Activated naive CD4-positive, alpha-beta T cell treated with anti-CD3 and anti-CD28 coated beads for 36 hours (primary cell): Measurements from ENCODE around the gene GRK2. TPM values are rescaled to one million over a fixed set of nuclear protein-coding genes. Genes with fewer than 3 reads are reported as not detected.
A peak's percentile ranks its signal among the peaks of the same experiment; 100 is the strongest.
"Not testable (repeated sequence)": the region's sequence is repeated elsewhere in the genome, so short reads cannot be mapped to it uniquely, and the experiment has no call there.

Source experiments
- CTCF ChIA-PET: fragments of 350-600 bp; sonication (Branson Sonifier 250); formaldehyde crosslinking; loops from one replicate; lab custom pipeline; 2021; ENCODE audit warnings: antibody characterized with exemption; lab: Charles Lee
- DNase-seq: peaks from one replicate; pipeline ENCODE4 v3.0.0-alpha.2; 2020
- H3K27ac Mint-ChIP-seq: one replicate; pipeline ENCODE4 v1.8.0; 2021; ENCODE audit warnings: mild to moderate bottlenecking, mixed read lengths
- H3K27me3 Mint-ChIP-seq: one replicate; pipeline ENCODE4 v1.8.0; 2021; ENCODE audit warnings: low read depth, mixed read lengths
- H3K36me3 Mint-ChIP-seq: one replicate; pipeline ENCODE4 v1.8.0; 2021; ENCODE audit warnings: low read depth, mixed read lengths
- H3K4me1 Mint-ChIP-seq: one replicate; pipeline ENCODE4 v1.8.0; 2021; ENCODE audit warnings: low read depth, mixed read lengths
- H3K4me3 Mint-ChIP-seq: one replicate; pipeline ENCODE4 v1.8.0; 2021; ENCODE audit warnings: mild to moderate bottlenecking, moderate library complexity, mixed read lengths
- H3K9me3 Mint-ChIP-seq: one replicate; pipeline ENCODE4 v1.8.0; 2021; ENCODE audit warnings: mixed read lengths
- intact Hi-C: fragments of 100-400 bp; cut with micrococcal nuclease; formaldehyde crosslinking; loops from one replicate; pipeline ENCODE4 v1.15.1; 2023
- total RNA-seq, 2 experiments: library from RNA; stranded (reverse); gene quantifications; one replicate each; pipeline ENCODE4 v1.2.3, GENCODE V29; 2021

Gene GRK2
- total RNA-seq, 2 experiments from 2014 or later: 293 to 295 TPM

DNA sequence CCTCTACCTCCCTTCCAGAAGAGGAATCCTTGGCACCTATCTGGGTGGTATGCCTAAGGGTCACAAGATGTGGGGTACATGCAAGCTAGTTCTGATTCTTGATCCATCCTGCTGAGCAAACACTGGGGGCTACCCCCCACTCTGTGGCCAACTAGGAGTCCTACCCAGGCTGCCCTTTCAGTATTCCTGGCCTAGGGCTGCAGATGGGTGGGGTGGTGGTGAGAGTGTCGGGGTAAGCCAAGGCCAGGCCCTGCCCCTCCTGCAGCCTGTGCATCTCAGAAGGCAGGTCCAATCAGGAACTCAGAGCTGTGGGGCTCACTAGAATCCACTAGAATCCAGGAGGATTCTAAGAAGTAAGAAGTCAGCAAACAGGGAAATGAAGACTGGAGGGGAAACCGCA lies 47.9 kb downstream of the GRK2 start:
- CTCF ChIA-PET: interaction anchor here (0.7 to 7.3 kb wide), 5 partner anchors 38 to 136 kb away, joined by 3 to 108 read pairs (median 5); partner anchors contain the start of gene POLD4
- peaks cover 37% of the 10 kb centered on the region for H3K4me1 Mint-ChIP-seq
- no peaks in the 10 kb centered on the region for H3K9me3 Mint-ChIP-seq
- intact Hi-C loops: no loop called here
- H3K27ac Mint-ChIP-seq: no peak overlapping the region
- H3K4me3 Mint-ChIP-seq: no peak overlapping the region
- H3K27me3 Mint-ChIP-seq: no peaks in the 10 kb centered on the region
- H3K36me3 Mint-ChIP-seq: no peaks in the 10 kb centered on the region
- no peak for DNase-seq

DNA sequence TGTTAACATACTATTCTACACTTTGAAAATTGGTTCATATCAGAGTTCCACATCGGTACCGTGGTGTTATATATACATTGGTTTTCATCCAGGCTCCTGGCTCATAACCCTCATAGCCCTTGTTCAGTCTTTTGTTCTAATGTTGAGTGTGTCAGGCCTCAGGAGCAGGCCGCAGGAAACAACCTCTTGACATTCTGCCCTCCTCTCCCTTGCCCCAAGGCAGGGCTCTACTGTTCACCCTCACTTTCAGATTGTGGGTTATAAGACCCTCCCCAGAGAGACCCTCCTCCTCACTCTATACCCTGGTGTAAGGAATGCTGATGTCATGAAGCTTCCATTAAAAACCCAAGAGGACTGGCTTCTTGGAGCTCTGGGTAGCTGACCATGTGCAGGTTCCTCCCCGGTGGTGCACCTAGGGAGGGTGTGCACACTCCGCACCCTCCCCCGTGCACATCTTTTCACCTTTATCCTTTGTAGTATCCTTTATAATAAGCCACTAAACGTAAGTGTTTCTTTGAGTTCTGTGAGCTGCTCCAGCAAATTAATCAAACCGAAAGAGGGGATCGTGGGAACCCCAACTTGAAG lies 49.1 kb downstream of the GRK2 start:
- no peaks in the 10 kb centered on the region for H3K36me3 Mint-ChIP-seq
- H3K4me1 Mint-ChIP-seq: peaks cover 37% of the 10 kb centered on the region
- DNase-seq: no peak
- H3K9me3 Mint-ChIP-seq: no peaks in the 10 kb centered on the region
- peak overlapping the region; percentile 32 for H3K4me3 Mint-ChIP-seq
- H3K27me3 Mint-ChIP-seq: no peaks in the 10 kb centered on the region
- H3K27ac Mint-ChIP-seq: no peak overlapping the region
- intact Hi-C loops: loop anchor here (5.0 kb wide), 1 partner anchor 358 kb away; the partner anchor contains the start of gene PC
- CTCF ChIA-PET: interaction anchor here (0.6 to 7.3 kb wide), 3 partner anchors 37 to 199 kb away, joined by 4 to 108 read pairs (median 27); partner anchors contain the start of gene POLD4

DNA sequence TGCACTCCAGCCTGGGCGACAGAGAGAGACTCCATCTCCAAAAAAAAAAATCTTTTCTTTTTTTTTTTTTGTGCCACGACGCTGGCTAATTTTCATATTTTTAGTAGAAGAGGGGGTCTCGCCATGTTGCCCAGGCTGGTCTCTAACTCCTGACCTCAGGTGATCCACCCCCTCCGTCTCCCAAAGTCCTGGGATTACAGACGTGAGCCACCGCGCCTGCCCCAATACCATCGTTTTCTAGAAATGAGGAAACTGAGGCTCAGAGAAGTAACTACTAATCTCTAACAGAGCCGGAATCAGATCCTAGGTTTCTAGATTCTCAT lies 50.6 kb downstream of the GRK2 start:
- H3K36me3 Mint-ChIP-seq: no peaks in the 10 kb centered on the region
- H3K4me1 Mint-ChIP-seq: peaks cover 28% of the 10 kb centered on the region
- peak overlapping the region; percentile 97 for H3K27ac Mint-ChIP-seq
- no peaks in the 10 kb centered on the region for H3K9me3 Mint-ChIP-seq
- intact Hi-C loops: loop anchor here (1.0 to 5.0 kb wide), 10 partner anchors 28 to 360 kb away; partner anchors contain the start of genes GRK2, KDM2A and PC
- no peaks in the 10 kb centered on the region for H3K27me3 Mint-ChIP-seq
- no peak for DNase-seq
- peak overlapping the region; percentile 92 for H3K4me3 Mint-ChIP-seq
- CTCF ChIA-PET: interaction anchor here (0.7 to 7.3 kb wide), 18 partner anchors 14 to 289 kb away, joined by 3 to 108 read pairs (median 5); partner anchors contain the start of genes ANKRD13D, GRK2, POLD4 and SSH3

DNA sequence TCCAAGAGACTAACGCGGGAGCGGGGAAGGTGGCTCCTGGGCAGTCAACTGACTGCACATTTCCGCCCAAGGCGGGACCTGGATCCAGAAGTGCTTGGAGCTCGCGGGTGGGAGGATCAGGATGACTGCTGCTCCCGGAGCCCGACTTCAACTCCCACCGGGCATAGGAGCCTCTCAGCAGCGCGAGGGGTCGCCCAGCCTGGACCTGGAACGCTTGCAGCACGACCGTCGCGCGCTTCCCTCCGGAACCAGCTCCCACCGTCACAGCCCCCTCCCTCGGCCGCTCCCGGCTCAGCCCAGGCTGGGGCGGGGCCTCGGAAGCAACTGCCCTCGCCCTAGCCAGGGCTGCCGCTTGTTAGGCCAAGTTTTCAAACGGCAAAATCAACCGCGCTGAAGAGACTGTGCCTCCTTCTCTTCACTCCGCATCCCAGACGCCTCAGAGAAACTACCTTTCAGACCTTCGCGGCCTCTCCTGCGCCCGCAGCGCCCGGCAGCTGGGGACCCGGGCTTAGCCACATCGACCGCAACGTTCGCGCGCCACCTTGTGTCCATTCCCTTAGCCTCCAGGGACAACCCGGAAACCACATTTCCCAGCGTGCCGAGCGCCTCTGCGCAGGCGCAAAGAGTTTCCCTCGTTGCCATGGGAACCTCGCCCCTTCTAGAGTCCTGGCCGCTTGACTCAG lies 51.1 kb downstream of the GRK2 start:
- peaks cover 23% of the 10 kb centered on the region for H3K4me1 Mint-ChIP-seq
- intact Hi-C loops: loop anchor here (1.0 to 5.0 kb wide), 10 partner anchors 27 to 360 kb away; partner anchors contain the start of genes GRK2, KDM2A and PC
- H3K36me3 Mint-ChIP-seq: no peaks in the 10 kb centered on the region
- peak overlapping the region; percentile 92 for H3K4me3 Mint-ChIP-seq
- no peaks in the 10 kb centered on the region for H3K9me3 Mint-ChIP-seq
- H3K27ac Mint-ChIP-seq: peak overlapping the region; percentile 97
- peak; percentile 99 for DNase-seq
- CTCF ChIA-PET: interaction anchor here (0.6 to 7.3 kb wide), 21 partner anchors 15 to 235 kb away, joined by 3 to 108 read pairs (median 5); partner anchors contain the start of genes ANKRD13D, GRK2, POLD4 and SSH3
- H3K27me3 Mint-ChIP-seq: no peaks in the 10 kb centered on the region

DNA sequence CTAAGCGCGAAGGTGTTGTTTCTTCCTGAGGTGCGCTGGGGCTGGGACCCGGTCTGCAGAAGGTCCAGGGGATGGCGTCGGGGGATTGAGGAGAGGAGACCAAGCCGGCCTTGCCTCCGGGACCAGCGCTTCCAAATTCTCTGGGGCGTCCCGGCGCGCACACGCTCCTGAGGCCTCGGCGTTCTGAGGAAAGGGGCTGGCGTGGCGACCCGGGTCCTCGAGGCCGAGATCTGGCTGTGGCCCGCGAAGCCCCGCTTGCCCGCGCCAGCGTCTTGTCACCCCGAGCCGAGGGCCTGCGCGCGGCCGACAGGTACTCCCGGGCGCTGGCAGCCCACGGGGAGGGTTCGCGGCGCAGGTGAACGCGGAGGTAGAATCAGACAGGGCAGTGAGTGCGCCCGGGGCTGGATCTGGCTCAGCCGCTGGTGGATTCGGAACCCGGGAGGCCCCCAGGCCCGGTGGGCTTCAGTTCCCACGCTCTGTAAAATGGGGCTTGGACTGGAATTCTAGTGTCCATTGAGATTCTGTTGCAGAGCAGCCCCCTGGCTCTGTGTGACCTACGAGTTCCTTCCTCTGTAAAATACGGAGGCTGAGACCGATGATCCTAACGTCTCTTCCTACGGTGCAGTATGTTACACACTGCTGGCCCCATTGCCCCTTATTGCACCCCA lies 51.7 kb downstream of the GRK2 start:
- Mint-ChIP-seq H3K4me1 (peaks cover 16% of the 10 kb centered on the region), H3K9me3 (no peaks in the 10 kb centered on the region), H3K27me3 (no peaks in the 10 kb centered on the region), H3K27ac (peak overlapping the region; percentile 97), H3K36me3 (no peaks in the 10 kb centered on the region), H3K4me3 (peak overlapping the region; percentile 92)
- intact Hi-C loops: loop anchor here (1.0 to 5.0 kb wide), 10 partner anchors 27 to 361 kb away; partner anchors contain the start of genes GRK2, KDM2A and PC
- DNase-seq: peak; percentile 23
- CTCF ChIA-PET: interaction anchor here (0.7 to 7.3 kb wide), 19 partner anchors 15 to 285 kb away, joined by 3 to 108 read pairs (median 4); partner anchors contain the start of genes GRK2, POLD4 and SSH3

DNA sequence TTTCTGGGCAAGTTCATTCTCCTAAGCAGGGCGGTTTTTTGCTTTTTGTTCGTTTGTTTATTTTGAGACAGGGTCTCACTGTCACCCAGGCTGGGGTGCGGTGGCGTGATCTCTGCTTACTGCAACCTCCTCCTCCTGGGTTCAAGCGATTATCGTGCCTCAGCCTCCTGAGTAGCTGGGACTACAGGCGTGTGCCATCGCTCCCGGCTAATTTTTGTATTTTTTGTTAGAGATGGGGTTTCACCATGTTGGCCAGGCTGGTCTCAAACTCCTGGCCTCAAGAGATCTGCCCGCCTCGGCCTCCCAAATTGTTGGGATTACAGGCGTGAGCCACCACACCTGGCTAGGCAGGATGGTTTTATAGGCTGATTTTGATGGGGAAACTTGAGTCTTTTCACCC lies 52.6 kb downstream of the GRK2 start:
- H3K4me3 Mint-ChIP-seq: peak overlapping the region; percentile 92
- peaks cover 10% of the 10 kb centered on the region for H3K4me1 Mint-ChIP-seq
- not testable (repeated sequence) for H3K27me3 Mint-ChIP-seq, DNase-seq, H3K9me3 Mint-ChIP-seq, H3K27ac Mint-ChIP-seq, H3K36me3 Mint-ChIP-seq
- CTCF ChIA-PET: interaction anchor here (0.6 to 7.3 kb wide), 7 partner anchors 37 to 286 kb away, joined by 3 to 108 read pairs (median 3); no protein-coding TSS in a partner anchor
- intact Hi-C loops: loop anchor here (5.0 kb wide), 1 partner anchor 362 kb away; the partner anchor contains the start of gene PC

DNA sequence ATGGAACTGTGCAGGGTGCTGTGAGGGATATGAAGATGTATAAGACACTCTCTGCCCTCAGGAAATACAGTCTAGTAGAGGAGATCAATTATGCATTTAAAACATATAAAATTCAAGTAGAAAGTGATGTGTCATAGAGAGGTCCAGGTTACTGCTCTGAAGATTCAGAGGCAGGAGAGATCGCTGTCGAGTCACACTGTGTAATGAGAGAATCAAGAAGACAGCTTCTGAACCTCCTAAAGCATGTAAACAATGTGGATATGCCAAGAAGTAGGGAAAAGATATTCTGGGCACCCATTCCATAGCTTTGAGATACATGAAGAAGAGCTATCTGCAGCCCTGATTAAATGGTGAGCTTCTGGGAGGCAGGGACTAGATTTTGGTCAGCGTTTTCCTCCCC lies 53.7 kb downstream of the GRK2 start:
- no peak overlapping the region for H3K27ac Mint-ChIP-seq
- no peaks in the 10 kb centered on the region for H3K36me3 Mint-ChIP-seq
- H3K4me1 Mint-ChIP-seq: peaks cover 8% of the 10 kb centered on the region
- intact Hi-C loops: no loop called here
- CTCF ChIA-PET: interaction anchor here (0.8 to 7.3 kb wide), 7 partner anchors 13 to 194 kb away, joined by 3 to 108 read pairs (median 9); partner anchors contain the start of gene RAD9A
- no peaks in the 10 kb centered on the region for H3K27me3 Mint-ChIP-seq
- DNase-seq: no peak
- no peaks in the 10 kb centered on the region for H3K9me3 Mint-ChIP-seq
- no peak overlapping the region for H3K4me3 Mint-ChIP-seq

DNA sequence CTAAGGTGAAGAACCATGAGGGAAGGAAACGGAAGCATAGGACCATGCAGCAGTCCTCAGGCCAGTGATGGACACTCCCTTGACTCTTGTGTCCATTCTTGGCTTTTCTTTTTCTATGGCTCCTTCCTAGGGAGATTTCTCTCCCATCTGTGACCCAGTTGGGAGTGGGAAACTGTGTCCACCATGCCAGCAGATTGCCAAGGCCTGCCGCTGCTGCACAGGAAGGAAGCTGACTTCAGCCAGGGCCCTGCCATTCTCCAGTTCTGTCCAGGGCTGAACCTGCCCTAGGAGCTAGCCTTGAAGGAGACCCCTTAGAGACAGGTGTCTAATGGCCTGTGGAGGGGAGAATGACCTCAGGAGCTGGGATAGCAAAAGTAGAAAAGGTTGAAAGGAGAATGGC lies 54.4 kb downstream of the GRK2 start:
- Mint-ChIP-seq H3K27me3 (no peaks in the 10 kb centered on the region), H3K9me3 (no peaks in the 10 kb centered on the region), H3K36me3 (no peaks in the 10 kb centered on the region), H3K4me3 (no peak overlapping the region), H3K27ac (no peak overlapping the region), H3K4me1 (peaks cover 8% of the 10 kb centered on the region)
- intact Hi-C loops: no loop called here
- CTCF ChIA-PET: interaction anchor here (0.8 to 5.0 kb wide), 7 partner anchors 12 to 194 kb away, joined by 3 to 43 read pairs (median 9); partner anchors contain the start of gene RAD9A
- DNase-seq: no peak

DNA sequence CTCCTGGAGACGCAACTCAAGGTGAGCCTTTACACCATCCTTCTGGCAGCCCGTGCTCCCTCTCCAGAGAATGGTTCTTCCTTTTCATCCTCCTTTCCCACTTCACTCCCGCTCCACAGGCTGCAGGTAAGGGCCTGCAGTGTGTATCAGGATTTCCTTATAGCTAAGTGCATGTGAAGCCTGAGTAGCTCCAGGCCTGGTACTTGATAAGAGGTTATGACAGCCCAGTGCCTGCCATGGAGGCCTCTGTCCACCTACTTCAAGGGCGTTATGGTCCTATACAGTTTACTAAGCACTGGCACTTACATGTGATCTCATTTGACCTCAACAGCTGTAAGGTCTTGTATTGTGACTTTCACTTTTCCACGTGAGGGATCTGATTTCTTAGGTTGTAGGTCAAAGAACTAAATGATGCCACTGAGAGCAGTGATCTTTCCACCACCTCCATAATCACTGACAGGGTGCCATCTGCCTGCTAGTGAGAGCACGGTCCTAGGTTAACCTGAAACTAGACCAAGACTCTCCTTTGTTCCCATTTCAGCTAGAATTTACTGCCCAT lies 55.1 kb downstream of the GRK2 start:
- intact Hi-C loops: no loop called here
- no peaks in the 10 kb centered on the region for H3K27me3 Mint-ChIP-seq
- H3K9me3 Mint-ChIP-seq: no peaks in the 10 kb centered on the region
- no peak overlapping the region for H3K4me3 Mint-ChIP-seq
- DNase-seq: no peak
- H3K27ac Mint-ChIP-seq: no peak overlapping the region
- H3K36me3 Mint-ChIP-seq: no peaks in the 10 kb centered on the region
- CTCF ChIA-PET: interaction anchor here (0.5 to 5.0 kb wide), 8 partner anchors 24 to 195 kb away, joined by 3 to 43 read pairs (median 10); no protein-coding TSS in a partner anchor
- H3K4me1 Mint-ChIP-seq: peaks cover 8% of the 10 kb centered on the region

DNA sequence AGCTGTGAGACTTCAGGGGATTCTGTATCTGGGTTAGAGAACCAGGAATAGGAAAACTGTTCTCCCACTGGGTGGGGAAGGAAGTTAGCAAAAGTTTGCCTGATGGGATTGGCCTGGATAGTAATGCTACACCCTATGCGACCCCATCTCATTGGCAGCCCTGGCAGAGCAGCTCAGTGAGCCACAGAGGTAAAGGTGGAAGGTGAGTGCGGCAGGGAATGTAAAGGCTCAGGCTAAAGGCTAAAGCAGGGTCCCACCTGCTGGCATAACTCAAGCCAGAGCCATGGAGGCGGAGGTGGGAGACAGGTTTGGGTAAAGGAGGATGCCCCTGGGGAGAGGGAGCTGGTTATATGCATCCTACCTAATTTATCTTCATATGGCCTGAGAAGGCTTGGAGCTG lies 55.8 kb downstream of the GRK2 start:
- H3K27me3 Mint-ChIP-seq: no peaks in the 10 kb centered on the region
- intact Hi-C loops: no loop called here
- H3K4me1 Mint-ChIP-seq: peaks cover 8% of the 10 kb centered on the region
- no peaks in the 10 kb centered on the region for H3K9me3 Mint-ChIP-seq
- no peak for DNase-seq
- no peak overlapping the region for H3K4me3 Mint-ChIP-seq
- CTCF ChIA-PET: interaction anchor here (0.9 to 5.0 kb wide), 5 partner anchors 24 to 422 kb away, joined by 3 to 43 read pairs (median 14); no protein-coding TSS in a partner anchor
- H3K36me3 Mint-ChIP-seq: no peaks in the 10 kb centered on the region
- no peak overlapping the region for H3K27ac Mint-ChIP-seq

DNA sequence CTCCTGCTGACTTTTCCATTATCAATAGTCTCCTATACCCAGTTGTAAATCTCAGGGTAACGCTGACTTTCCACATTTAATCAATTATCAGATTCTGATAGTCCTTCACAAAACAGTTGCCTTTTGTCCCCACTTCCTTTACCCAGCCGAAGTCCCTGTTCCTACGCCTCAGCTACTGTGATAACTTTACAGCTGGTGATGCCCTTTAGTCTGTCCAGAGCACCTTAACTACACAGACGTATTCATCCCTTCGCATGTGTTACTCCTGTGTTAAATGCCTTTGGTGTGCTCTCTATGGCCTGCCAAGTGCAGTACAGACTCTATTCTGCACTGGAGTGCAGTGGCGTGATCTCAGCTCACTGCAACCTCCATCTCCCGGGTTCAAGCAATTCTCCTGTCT lies 57.3 kb downstream of the GRK2 start:
- no peak overlapping the region for H3K4me3 Mint-ChIP-seq
- H3K9me3 Mint-ChIP-seq: no peaks in the 10 kb centered on the region
- intact Hi-C loops: no loop called here
- H3K27ac Mint-ChIP-seq: no peak overlapping the region
- no peaks in the 10 kb centered on the region for H3K36me3 Mint-ChIP-seq
- CTCF ChIA-PET: interaction anchor here (1.8 to 5.0 kb wide), 4 partner anchors 22 to 62 kb away, joined by 6 to 43 read pairs (median 23); no protein-coding TSS in a partner anchor
- DNase-seq: no peak
- peaks cover 4% of the 10 kb centered on the region for H3K4me1 Mint-ChIP-seq
- H3K27me3 Mint-ChIP-seq: no peaks in the 10 kb centered on the region
